Sigmoid colon (tissue), 7 donors: Measurements from ENCODE around the gene GPR17. TPM values are rescaled to one million over a fixed set of nuclear protein-coding genes. Genes with fewer than 3 reads are reported as not detected.

ENCODE experiments used
- DNase-seq: peaks from one replicate; pipeline ENCODE4 v3.0.0-alpha.2; 2019
- H3K27ac ChIP-seq, 4 donors: fragments of 200-600 bp; sonication (generic); one replicate each; pipeline ENCODE4 v1.5.1; 2016 to 2019; ENCODE audit warnings: mild to moderate bottlenecking in 1 of 4
- H3K27me3 ChIP-seq, 3 donors: fragments of 200-600 bp; sonication (generic); one replicate each; pipeline ENCODE4 v1.5.1; 2019; ENCODE audit warnings: mild to moderate bottlenecking in 1 of 3
- H3K36me3 ChIP-seq, 4 donors: fragments of 200-600 bp; sonication (generic); one replicate each; pipeline ENCODE4 v1.5.1; 2016 to 2019
- H3K4me1 ChIP-seq, 4 donors: fragments of 200-600 bp; sonication (generic); one replicate each; pipeline ENCODE4 v1.5.1; 2017 to 2019
- H3K4me3 ChIP-seq, 4 donors: fragments of 200-600 bp; sonication (generic); one replicate each; pipeline ENCODE4 v1.5.1; 2017 to 2019; ENCODE audit warnings: mild to moderate bottlenecking in 2 of 4, moderate library complexity in 1 of 4
- H3K9me3 ChIP-seq, 4 donors: fragments of 200-600 bp in 3 of 4; sonication (generic) in 3 of 4; one replicate each; pipeline versions ENCODE4 v1.5.1 to v1.6.1; 2013 to 2019
- CTCF ChIP-seq, 4 experiments: fragments of 450-650 bp in 3 of 4; fragments of 200-600 bp in 1 of 4; IDR thresholded peaks; one replicate each; pipeline ENCODE4 v1.5.1; 2016 to 2019; ENCODE audit warnings: antibody characterized with exemption in 4 of 4, mild to moderate bottlenecking in 3 of 4, moderate library complexity in 2 of 4
- EP300 ChIP-seq, 4 donors: sonication (generic); formaldehyde crosslinking; IDR thresholded peaks; one replicate each; pipeline ENCODE4 v1.6.1; 2017; ENCODE audit warnings: antibody characterized with exemption in 4 of 4
- POLR2A ChIP-seq, 2 donors: fragments of 450-650 bp; IDR thresholded peaks; one replicate each; pipeline ENCODE4 v1.6.1; 2016; ENCODE audit warnings: antibody characterized with exemption in 2 of 2, mild to moderate bottlenecking in 2 of 2, moderate library complexity in 2 of 2
- POLR2AphosphoS5 ChIP-seq, 4 donors: sonication (generic); formaldehyde crosslinking; IDR thresholded peaks; one replicate each; pipeline ENCODE4 v1.6.1; 2017; ENCODE audit warnings: antibody characterized with exemption in 4 of 4
- WGBS, 2 donors: extraction: QIAGEN DNeasy Blood & Tissue Kit; methylation state at CpG; one replicate each; pipeline ENCODE4 v1.1.7; 2013; 5-methylcytosine and 5-hydroxymethylcytosine counted together
- intact Hi-C: fragments of 100-400 bp; cut with DNase I; formaldehyde crosslinking; loops from one replicate; pipeline ENCODE4 v1.15.1; 2023
- polyA plus RNA-seq, 3 donors: library from polyadenylated mRNA; stranded (reverse); fragments of 200-250 nt; gene quantifications; one replicate each; pipeline ENCODE4 v1.2.3, GENCODE V29; 2013
- total RNA-seq, 4 donors: library from RNA; depleted of rRNA; stranded (reverse); fragments of >200 nt; gene quantifications; one replicate each; pipeline ENCODE4 v1.1.0, GENCODE V29; 2016
- donor health status: healthy with polysubstance abuse.
- donor health status: Bipolar disorder and iron deficiency.
- donor health status: healthy.

Gene GPR17
- total and polyA plus RNA-seq, 7 donors = 0.36 to 1.4 (median 0.60) TPM; not detected in 2

DNA sequence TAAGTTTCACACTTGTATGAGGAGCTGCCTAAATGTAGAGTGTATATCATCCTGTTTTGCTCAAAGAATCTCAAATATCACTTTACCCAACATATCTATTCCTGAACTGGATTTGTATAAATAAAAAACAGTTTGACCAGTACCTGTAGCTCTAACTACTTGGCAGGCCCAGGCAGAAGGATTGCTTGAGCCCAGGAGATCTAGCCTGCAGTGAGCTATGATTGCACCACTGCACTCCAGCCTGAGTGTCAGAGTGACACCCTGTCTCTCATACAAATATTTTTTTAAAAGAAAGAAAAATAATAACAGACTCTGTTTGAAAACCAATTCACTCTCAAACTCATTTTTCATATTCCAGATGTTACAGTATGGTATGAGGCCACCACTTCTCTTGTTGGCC lies 37.1 kb downstream of the GPR17 start:
- TF ChIP-seq POLR2AphosphoS5 (IDR thresholded peaks at IDR 0.05) (no peak), EP300 (IDR thresholded peaks at IDR 0.05) (no peak), CTCF (IDR thresholded peaks at IDR 0.05) (no peak), POLR2A (IDR thresholded peaks at IDR 0.05) (no peak)
- H3K27ac ChIP-seq = peak overlapping the region; percentile 67 to 88 (median 83)

GRCh38 chr2:127683757-127684156 lies 37.8 kb downstream of the GPR17 start:
- intact Hi-C loops = loop anchor here (10.0 kb wide), 1 partner anchor 49 kb away; no protein-coding TSS in a partner anchor
- H3K4me1 ChIP-seq = peaks cover 0 to 82% (median 57%) of the 10 kb centered on the region in 4 donors
- peak overlapping the region; percentile 67 to 88 (median 83) for H3K27ac ChIP-seq
- H3K36me3 ChIP-seq = no peaks in the 10 kb centered on the region
- DNase-seq = peak; percentile 70
- no peak overlapping the region for H3K4me3 ChIP-seq
- TF ChIP-seq CTCF (IDR thresholded peaks at IDR 0.05) (no peak), POLR2A (IDR thresholded peaks at IDR 0.05) (no peak), EP300 (IDR thresholded peaks at IDR 0.05) (no peak), POLR2AphosphoS5 (IDR thresholded peaks at IDR 0.05) (no peak)
- 76 to 84% methylated on average over 15 of the region's 15 CpGs for WGBS, 2 donors
- H3K9me3 ChIP-seq = no peaks in the 10 kb centered on the region
- H3K27me3 ChIP-seq = no peaks in the 10 kb centered on the region

More for the DNA sequence above, 37.1 kb downstream of the GPR17 start:
- H3K4me1 ChIP-seq = peaks cover 0 to 88% (median 57%) of the 10 kb centered on the region in 4 donors
- H3K9me3 ChIP-seq = no peaks in the 10 kb centered on the region
- H3K4me3 ChIP-seq = no peak overlapping the region
- peak; percentile 75 for DNase-seq
- H3K27me3 ChIP-seq = no peaks in the 10 kb centered on the region
- no peaks in the 10 kb centered on the region for H3K36me3 ChIP-seq
- intact Hi-C loops = loop anchor here (10.0 kb wide), 1 partner anchor 48 kb away; no protein-coding TSS in a partner anchor

GRCh38 chr2:127685410-127686080 lies 39.6 kb downstream of the GPR17 start:
- peak overlapping the region in 3 of 4 donors; percentile 79 to 88 (median 87) for H3K27ac ChIP-seq
- 62 to 71% methylated on average over 8 of the region's 8 CpGs for WGBS, 2 donors
- H3K27me3 ChIP-seq = no peaks in the 10 kb centered on the region
- peak; percentile 54 for DNase-seq
- H3K4me1 ChIP-seq = peaks cover 0 to 67% (median 49%) of the 10 kb centered on the region in 4 donors
- TF ChIP-seq POLR2AphosphoS5 (IDR thresholded peaks at IDR 0.05) (peak in 1 of 4 donors; percentile 10), POLR2A (IDR thresholded peaks at IDR 0.05) (no peak), CTCF (IDR thresholded peaks at IDR 0.05) (no peak), EP300 (IDR thresholded peaks at IDR 0.05) (no peak)
- H3K9me3 ChIP-seq = peaks cover 0 to 3% (median 0%) of the 10 kb centered on the region in 4 donors
- H3K4me3 ChIP-seq = no peak overlapping the region
- no peaks in the 10 kb centered on the region for H3K36me3 ChIP-seq
- intact Hi-C loops = loop anchor here (10.0 kb wide), 1 partner anchor 51 kb away; no protein-coding TSS in a partner anchor

DNA sequence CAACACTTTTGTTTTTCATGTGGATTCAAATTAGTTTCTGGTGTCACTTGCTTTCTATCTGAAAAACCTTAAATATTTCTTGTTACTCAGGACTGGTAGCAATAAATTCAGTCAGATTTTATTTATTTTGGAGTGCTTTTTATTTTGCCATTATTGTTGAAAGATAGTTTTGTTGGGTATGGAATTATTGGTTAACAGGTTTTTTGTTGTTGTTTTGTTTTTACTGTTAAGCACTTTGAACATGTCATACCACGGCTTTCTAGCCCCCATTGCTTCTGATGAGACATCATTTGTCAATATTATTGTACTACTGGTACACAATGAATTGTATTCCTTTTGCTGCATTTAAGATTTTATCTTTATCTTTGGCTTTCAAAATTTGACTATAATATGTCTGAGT lies 42.5 kb downstream of the GPR17 start:
- Histone ChIP-seq H3K4me1 (peaks cover 0 to 38% (median 22%) of the 10 kb centered on the region in 4 donors), H3K27ac (no peak overlapping the region), H3K9me3 (peaks cover 0 to 6% (median 0%) of the 10 kb centered on the region in 4 donors), H3K36me3 (no peaks in the 10 kb centered on the region), H3K27me3 (no peaks in the 10 kb centered on the region), H3K4me3 (no peak overlapping the region)
- no peak for DNase-seq
- 71 to 90% methylated on average over 1 of the region's 1 CpG for WGBS, 2 donors
- TF ChIP-seq EP300 (IDR thresholded peaks at IDR 0.05) = no peak
- no peak for TF ChIP-seq POLR2AphosphoS5 (IDR thresholded peaks at IDR 0.05)
- no peak for TF ChIP-seq POLR2A (IDR thresholded peaks at IDR 0.05)
- intact Hi-C loops = loop anchor here (10.0 kb wide), 1 partner anchor 54 kb away; no protein-coding TSS in a partner anchor

DNA sequence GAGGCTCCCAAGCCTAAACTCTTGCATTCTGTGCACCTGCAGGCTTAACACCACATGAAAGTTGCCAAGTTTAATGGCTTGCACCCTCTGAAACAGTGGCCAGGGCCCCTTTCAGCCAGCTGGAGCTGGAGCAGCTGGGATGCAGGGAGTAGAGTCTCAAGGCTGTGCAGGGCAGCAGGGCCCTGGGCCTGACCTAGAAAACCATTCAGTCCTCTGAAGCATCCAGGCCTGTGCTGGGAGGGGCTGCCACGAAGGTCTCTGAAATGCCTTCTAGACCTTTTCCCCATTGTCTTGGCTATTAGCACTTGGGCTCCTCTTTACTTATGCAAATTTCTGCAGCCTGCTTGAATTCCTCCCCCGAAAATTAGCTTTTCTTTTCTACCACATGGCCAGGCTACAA lies 44.7 kb downstream of the GPR17 start:
- 90% methylated on average over 2 of the region's 2 CpGs for WGBS, 2 donors
- Histone ChIP-seq H3K9me3 (peaks cover 0 to 6% (median 0%) of the 10 kb centered on the region in 4 donors), H3K4me3 (no peak overlapping the region), H3K27ac (no peak overlapping the region), H3K4me1 (peaks cover 0 to 24% (median 18%) of the 10 kb centered on the region in 4 donors), H3K36me3 (no peaks in the 10 kb centered on the region), H3K27me3 (no peaks in the 10 kb centered on the region)
- DNase-seq = no peak
- TF ChIP-seq EP300 (IDR thresholded peaks at IDR 0.05) = no peak
- no peak for TF ChIP-seq POLR2AphosphoS5 (IDR thresholded peaks at IDR 0.05)
- no peak for TF ChIP-seq POLR2A (IDR thresholded peaks at IDR 0.05)
- no peak for TF ChIP-seq CTCF (IDR thresholded peaks at IDR 0.05)
- intact Hi-C loops = no loop called here
